NCI-H2171 treated with DMSO at 0.1 percent for 48 hours (cell line): ENCODE data around the gene NDRG3.

Experiments
- DNase-seq: peaks from one replicate; lab custom pipeline; 2025; lab: John Stamatoyannopoulos, UW

Gene NDRG3

DNA sequence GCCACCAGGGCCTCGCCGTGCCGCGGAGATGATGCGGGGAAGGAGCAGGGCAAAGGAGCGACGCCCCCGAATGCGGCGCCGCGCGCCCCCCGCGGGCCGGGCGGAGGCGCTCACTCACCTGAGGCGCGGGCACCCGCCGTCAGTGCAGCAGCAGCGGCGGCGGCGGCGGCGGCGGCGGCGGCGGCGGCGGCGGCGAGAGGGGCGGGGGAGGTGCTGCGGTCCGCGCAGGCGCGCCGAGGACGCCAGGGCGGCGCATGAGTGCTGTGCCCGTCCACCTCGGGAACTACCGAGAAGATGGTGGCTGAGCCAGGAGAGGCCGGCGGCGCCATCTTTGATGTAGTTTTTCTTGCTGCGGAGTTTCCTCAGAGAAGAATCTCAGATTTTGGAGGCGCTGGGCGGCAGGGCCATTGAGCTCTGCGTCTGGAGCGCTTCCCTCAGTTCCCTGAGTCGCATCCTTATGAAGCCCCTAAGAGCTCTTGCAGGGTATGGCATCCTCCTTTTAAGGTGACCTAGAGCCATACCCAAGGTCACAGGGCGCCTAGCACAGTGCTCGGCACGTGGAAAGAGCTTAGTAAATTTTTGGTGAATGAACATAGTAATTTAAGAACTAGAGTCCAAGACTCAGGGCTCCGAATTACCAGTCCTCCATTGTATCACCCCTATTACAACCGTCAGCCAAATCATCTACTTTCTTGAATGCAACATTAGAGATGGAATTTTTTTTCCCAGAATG lies at the start of gene NDRG3:
Gene NDRG3 (minus strand): TSS at position 164 of the 733 bp plus-strand sequence. CDS start 24,355 bp downstream, outside the sequence.
- peak; percentile 97 for DNase-seq

GRCh38 chr20:36794116-36794474 lies 48.2 kb upstream of the NDRG3 start:
- DNase-seq: no peak

GRCh38 chr20:36793294-36794115 lies 47.6 kb upstream of the NDRG3 start:
- no peak for DNase-seq

GRCh38 chr20:36792422-36792821 lies 46.5 kb upstream of the NDRG3 start:
- peak; percentile 69 for DNase-seq

DNA sequence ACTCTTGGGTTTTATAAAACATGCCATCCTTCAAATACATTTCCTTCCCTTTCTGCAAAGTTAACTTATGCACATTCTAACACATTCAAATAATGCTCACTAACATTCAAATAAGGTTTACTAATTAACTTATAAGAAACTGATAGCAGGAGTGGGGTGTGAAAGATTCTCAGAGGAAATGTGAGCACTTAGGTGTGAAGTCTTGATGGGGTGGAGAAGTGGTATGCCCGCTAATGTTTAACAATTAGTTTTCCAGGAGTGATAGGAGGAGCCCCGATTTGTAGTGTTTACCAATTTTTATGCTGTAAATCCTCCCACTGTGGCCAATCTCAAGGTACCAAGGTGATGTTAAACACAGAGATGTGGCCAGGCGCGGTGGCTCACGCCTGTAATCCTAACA lies 46.0 kb upstream of the NDRG3 start:
- DNase-seq: no peak

DNA sequence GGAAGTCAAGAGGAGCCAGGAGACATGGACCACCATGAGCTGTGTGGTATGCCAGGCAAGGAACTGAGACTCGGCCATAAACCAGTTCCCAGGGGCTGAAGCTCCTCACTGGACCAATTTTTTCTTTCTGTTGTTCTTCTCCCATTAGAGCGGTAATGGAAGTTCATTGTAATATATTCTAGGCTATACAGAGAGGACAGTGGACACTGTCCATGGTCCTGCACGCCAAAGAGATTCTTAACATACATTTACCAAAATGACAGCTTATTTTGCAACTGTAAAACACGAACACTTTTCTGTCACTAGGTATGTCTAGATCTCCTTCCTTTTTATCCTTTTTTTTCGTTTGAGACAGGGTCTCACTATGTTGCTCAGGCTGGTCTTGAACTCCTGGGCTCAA lies 40.8 kb upstream of the NDRG3 start:
- no peak for DNase-seq

- no peak for DNase-seq
Observed at GRCh38 chr20:36786246-36786645, 40.4 kb upstream of the NDRG3 start.

- no peak for DNase-seq
Observed at GRCh38 chr20:36785308-36785707, 39.4 kb upstream of the NDRG3 start.

- DNase-seq: no peak
Observed at GRCh38 chr20:36784900-36785299, 39.0 kb upstream of the NDRG3 start.

- no peak for DNase-seq
Observed at GRCh38 chr20:36784116-36784515, 38.2 kb upstream of the NDRG3 start.

DNA sequence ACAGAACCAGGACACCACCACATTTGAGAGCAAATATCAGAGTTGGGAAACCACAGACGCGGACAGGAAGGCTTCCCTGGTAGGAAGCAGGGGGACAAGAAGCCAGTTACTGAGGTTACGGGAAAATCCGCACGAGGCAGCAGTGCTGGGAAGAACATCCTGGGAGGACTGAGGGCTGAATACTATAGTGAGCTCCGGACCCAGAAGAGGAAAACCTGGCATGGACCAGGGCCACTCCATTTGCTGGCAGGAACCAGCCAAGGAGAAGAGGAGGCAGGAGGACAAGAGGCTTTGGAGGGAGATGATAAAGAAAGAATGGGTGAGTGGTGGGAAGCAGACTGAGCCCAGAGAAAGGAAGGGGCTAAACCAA lies 33.8 kb upstream of the NDRG3 start:
- DNase-seq: no peak

DNA sequence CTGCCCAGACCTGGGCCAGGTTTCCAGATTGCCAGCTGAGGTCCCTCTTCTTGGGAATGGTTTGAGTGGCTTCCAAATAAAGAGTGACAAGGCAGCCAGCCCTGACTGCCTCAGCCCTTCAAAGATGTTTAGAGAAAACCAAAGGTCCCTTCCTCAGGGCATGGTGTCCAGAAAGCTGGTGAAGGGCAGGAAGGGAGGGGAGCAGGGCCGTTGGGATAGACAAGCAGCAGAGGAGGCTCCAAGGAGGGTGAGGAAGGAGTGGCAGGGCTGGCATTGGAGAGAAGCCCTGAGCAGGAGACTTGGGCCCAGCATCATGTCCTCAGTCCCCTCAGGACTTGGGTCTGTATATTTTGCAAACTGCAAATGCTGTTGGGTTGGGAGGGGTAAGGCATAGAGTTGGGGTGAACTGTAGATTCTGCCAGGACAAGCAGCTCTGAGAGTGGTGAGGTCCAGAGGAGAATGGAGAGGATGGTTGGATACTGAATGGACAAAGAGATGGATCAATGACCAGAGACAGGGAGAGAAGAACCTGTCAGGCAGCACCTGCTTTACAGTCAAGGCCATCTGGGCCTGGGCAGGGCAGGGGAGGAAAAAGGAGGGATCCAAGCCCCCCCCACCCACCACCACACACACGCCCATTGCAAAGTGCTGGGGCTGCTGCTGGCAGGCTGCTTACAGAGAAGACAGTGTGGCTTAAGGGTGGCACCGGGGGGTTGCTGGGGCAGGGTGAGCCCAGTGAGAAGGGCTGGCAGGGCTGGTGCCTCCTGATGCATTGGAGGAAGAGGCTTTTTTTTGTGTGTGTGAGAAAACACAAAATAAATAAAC lies 33.2 kb upstream of the NDRG3 start:
- no peak for DNase-seq

DNA sequence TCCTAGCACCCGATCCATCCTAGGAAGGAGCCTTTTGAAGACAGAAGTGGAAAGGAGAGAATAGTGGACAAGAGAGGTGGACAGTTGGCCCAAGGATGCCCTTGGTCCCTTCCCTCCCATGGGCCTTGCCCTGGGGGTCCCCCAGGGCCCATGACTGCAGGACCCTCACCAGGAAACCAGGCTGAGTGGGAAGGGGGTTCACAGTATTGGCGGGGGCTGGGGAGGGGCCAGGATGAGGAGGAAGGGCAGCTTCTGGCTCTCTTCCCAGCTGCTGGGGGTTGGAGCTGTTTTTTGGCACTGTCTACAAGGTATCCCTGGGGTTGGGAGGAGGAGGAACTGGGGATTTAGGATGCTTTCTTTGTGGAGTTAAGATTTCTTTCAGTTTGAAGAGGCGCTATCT lies 31.7 kb upstream of the NDRG3 start:
- DNase-seq: peak; percentile 39

- DNase-seq: peak; percentile 79
Observed at GRCh38 chr20:36777167-36777566, 31.3 kb upstream of the NDRG3 start.

DNA sequence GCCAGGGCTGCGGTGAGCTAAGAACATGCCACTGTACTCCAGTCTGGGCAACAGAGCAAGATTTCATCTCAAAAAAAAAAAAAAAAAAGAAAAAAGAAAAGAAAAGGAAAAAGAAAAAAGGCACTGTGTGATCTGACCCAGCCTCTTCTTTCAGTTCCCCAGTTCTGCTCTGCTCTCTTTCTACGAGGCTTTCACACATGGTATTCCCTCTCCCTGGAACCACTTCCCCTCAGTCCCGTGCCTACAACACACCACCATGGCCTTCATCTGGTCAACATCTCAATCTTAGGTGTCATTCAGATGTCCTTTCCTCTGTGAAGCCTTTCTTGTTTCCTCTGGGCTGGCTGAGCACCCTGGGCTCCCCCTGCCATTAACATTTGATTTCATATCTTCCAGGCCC lies 29.9 kb upstream of the NDRG3 start:
- DNase-seq: no peak

- no peak for DNase-seq
Observed at GRCh38 chr20:36775196-36775595, 29.3 kb upstream of the NDRG3 start.

DNA sequence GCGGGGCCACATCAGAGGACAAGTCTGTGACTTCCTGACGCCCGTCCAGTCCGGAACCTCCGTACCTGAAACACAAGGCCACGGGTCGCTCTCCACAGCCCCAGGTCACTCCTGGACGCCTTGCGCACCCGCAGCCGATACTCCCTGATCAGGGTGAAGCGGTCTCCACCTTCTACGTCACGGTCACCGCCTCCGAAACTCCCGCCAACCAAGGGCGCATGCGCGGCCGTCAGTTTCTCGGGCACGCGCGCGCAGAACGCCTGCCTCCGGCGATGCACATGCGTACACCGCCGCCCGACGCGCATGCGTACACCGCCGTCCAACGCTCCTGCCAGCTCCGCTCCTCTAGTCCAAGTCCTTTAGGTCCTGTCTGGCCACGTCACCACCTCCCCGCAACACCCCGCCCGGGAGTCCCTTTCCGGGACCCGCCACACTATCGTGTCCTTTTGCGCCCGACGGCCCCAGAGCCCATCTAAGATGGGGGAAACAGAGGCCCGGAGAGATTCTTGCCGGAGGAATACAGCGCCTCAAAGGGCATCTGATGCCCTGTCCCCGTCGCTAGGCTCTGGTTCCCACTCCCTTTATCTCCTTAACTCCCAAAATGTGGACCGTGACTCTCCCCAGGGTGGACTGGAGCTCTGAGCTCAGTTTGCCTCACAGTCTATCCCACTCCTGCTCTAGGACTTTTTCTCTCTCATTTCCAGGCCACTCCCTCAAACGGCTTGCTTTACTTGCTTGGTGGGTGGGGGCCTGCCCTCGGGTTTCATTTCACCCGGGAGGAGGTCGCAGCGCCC lies 27.9 kb upstream of the NDRG3 start, which contains the start of gene DSN1:
Gene DSN1 (minus strand): TSS at position 167 of the 794 bp plus-strand sequence. CDS start 2,305 bp downstream, outside the sequence.
- DNase-seq: peak; percentile 97

GRCh38 chr20:36773107-36773596 lies 27.3 kb upstream of the NDRG3 start:
- DNase-seq: no peak

DNA sequence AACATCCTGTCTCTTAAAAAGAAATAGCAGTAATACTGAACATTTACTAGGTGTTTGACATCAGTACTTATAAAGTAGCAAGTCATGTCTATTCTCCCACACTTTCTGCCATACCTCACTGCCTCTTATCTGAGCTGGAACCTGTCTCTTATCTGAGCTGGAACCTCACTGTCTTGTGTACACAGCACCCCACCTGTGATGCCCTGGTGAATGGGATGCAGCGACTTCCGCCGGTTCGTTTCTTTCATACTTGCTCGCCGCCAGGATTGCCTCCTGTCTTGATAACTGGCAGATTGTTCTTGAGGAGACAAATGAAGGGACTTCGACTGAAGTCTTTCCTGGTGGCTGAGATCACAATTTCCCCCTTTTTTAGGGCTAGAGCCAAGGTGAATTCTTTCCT lies 24.8 kb upstream of the NDRG3 start:
- DNase-seq: no peak

DNA sequence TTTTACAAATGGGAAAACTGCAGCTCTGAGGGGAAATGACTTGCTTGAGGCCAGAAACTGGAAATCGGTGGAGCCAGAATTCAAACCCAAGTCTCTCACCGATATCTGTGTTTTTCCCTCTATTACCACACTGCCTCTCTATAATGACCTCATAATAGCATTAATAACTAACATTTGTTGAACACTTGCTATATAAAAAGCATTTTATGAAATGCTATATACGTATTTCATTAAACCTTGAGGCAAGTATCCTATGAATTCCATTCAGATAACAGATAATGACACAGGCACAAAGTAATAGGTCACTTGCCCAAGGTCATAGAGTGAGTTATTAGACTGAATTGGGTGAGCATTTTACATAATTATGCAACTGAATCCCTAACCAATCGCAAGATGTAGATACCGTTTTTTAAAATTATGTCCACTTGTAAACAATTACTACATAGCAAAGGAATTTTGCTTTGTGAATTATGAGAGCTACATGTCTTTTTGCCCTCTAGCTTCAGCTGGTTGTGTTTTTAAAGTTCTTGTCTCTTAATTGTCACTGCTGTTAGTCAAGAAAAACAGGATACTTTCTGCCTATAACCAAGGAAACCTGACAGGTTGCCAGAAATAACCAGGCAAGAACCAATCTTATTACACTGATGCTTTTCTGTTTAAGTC lies 23.0 kb upstream of the NDRG3 start:
- DNase-seq: no peak

DNA sequence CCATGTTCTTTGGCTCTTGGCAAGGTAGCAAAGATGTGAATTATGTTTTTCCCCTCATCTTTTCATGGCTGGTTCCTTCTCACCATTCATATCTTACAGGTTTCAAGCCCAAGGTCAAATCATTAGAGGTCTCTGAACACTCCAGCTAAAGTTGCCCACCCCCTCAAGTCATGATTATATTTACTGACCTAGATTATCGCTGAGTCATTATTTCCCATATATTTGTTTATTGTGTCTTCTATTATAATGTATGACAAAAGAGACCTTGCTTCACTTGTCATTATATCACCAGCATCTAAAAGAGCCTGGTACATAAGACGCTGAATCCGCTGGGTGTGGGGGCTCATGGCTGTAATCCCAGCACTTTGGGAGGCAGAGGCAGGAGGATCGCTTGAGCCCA lies 15.2 kb upstream of the NDRG3 start:
- no peak for DNase-seq
